DOHH2 (cell line): ENCODE results near the gene HSD3B1.

Source experiments
- CTCF ChIP-seq: fragments of 200-600 bp; sonication (generic); IDR thresholded peaks from one replicate; pipeline ENCODE4 v1.5.1; 2014; ENCODE audit warnings: antibody characterized with exemption, mild to moderate bottlenecking, low read depth, low read length; ENCODE audit not compliant: poor library complexity, severe bottlenecking
- EZH2phosphoT487 ChIP-seq: fragments of 200-600 bp; sonication (generic); IDR thresholded peaks from 2 replicates; pipeline ENCODE4 v1.6.1; 2017; ENCODE audit warnings: borderline replicate concordance, mild to moderate bottlenecking, antibody characterized with exemption, low read length, moderate library complexity, mixed read lengths

- TF ChIP-seq CTCF (no peak), EZH2phosphoT487 (no peak)
These were observed at the start of gene HSD3B1 for GRCh38 chr1:119506941-119507340.
